Measurements from ENCODE around the gene MRPS27.

MRPS27 gene

GRCh38 chr5:72319976-72320752 lies at the start of gene MRPS27, which contains the start of gene PTCD2:
Gene MRPS27 (minus strand): TSS chr5:72320240. CDS start chr5:72320221, 19 bp downstream.
Gene PTCD2 (plus strand): TSS chr5:72320373. CDS start chr5:72320383, 10 bp downstream.
- peak; percentile 93 for DNase-seq

- no peak for DNase-seq
These were observed 49.7 kb upstream of the MRPS27 start for GRCh38 chr5:72369711-72370110.

GRCh38 chr5:72369301-72369700 lies 49.3 kb upstream of the MRPS27 start:
- DNase-seq = no peak

- no peak for DNase-seq
These were observed 48.2 kb upstream of the MRPS27 start for GRCh38 chr5:72368271-72368670.

- no peak for DNase-seq
These were observed 46.4 kb upstream of the MRPS27 start for GRCh38 chr5:72366324-72366976.

GRCh38 chr5:72364951-72365350 lies 44.9 kb upstream of the MRPS27 start:
- DNase-seq = no peak

- DNase-seq = no peak
These were observed 44.1 kb upstream of the MRPS27 start for GRCh38 chr5:72364171-72364570.

GRCh38 chr5:72363166-72363802 lies 43.2 kb upstream of the MRPS27 start:
- DNase-seq = no peak

- DNase-seq = no peak
These were observed 39.8 kb upstream of the MRPS27 start for GRCh38 chr5:72359886-72360285.

GRCh38 chr5:72358925-72359324 lies 38.9 kb upstream of the MRPS27 start:
- DNase-seq = no peak

GRCh38 chr5:72356361-72356760 lies 36.3 kb upstream of the MRPS27 start:
- no peak for DNase-seq

GRCh38 chr5:72355706-72356299 lies 35.8 kb upstream of the MRPS27 start:
- DNase-seq = no peak

GRCh38 chr5:72353046-72353445 lies 33.0 kb upstream of the MRPS27 start:
- DNase-seq = no peak

GRCh38 chr5:72352616-72353015 lies 32.6 kb upstream of the MRPS27 start:
- no peak for DNase-seq

GRCh38 chr5:72351376-72351775 lies 31.3 kb upstream of the MRPS27 start:
- no peak for DNase-seq

- DNase-seq = no peak
These were observed 27.8 kb upstream of the MRPS27 start for GRCh38 chr5:72347801-72348308.

GRCh38 chr5:72346398-72346797 lies 26.4 kb upstream of the MRPS27 start:
- DNase-seq = no peak

GRCh38 chr5:72338689-72339209 lies 18.7 kb upstream of the MRPS27 start:
- no peak for DNase-seq

- DNase-seq = no peak
These were observed 17.1 kb upstream of the MRPS27 start for GRCh38 chr5:72337159-72337558.

GRCh38 chr5:72330712-72331111 lies 10.7 kb upstream of the MRPS27 start:
- no peak for DNase-seq

GRCh38 chr5:72328172-72328571 lies 8.1 kb upstream of the MRPS27 start:
- no peak for DNase-seq

- DNase-seq = no peak
These were observed 6.2 kb upstream of the MRPS27 start for GRCh38 chr5:72326306-72326649.
